NCI-H2081 treated with DMSO at 0.1 percent for 48 hours (cell line): Measurements from ENCODE around the gene RHOT2.
"Not testable (repeated sequence)": the region's sequence is repeated elsewhere in the genome, so short reads cannot be mapped to it uniquely, and the experiment has no call there.

Experiments used
- DNase-seq: peaks from one replicate; lab custom pipeline; 2025; lab: John Stamatoyannopoulos, UW

The RHOT2 gene

GRCh38 chr16:700684-701584 lies 33.0 kb downstream of the RHOT2 start:
- no peak for DNase-seq

GRCh38 chr16:702341-702740 lies 34.4 kb downstream of the RHOT2 start:
- no peak for DNase-seq

- DNase-seq: no peak
Observed at GRCh38 chr16:703406-703805, 35.5 kb downstream of the RHOT2 start.

GRCh38 chr16:704047-704446 lies 36.1 kb downstream of the RHOT2 start:
- DNase-seq: no peak

GRCh38 chr16:704552-705380 lies 36.8 kb downstream of the RHOT2 start:
- no peak for DNase-seq

GRCh38 chr16:705431-706188 lies 37.7 kb downstream of the RHOT2 start, which contains the start of gene FBXL16:
TSS of gene FBXL16 (minus strand) at chr16:705801. CDS start at chr16:697405, 8,396 bp downstream.
- no peak for DNase-seq

- DNase-seq: no peak
Observed at GRCh38 chr16:706189-707061, 38.5 kb downstream of the RHOT2 start.

GRCh38 chr16:707062-707538 lies 39.2 kb downstream of the RHOT2 start:
- no peak for DNase-seq

GRCh38 chr16:708019-708418 lies 40.1 kb downstream of the RHOT2 start:
- DNase-seq: no peak

GRCh38 chr16:708959-709358 lies 41.0 kb downstream of the RHOT2 start:
- no peak for DNase-seq

GRCh38 chr16:709566-710499 lies 41.9 kb downstream of the RHOT2 start:
- no peak for DNase-seq

GRCh38 chr16:710500-711075 lies 42.7 kb downstream of the RHOT2 start:
- no peak for DNase-seq

- DNase-seq: no peak
Observed at GRCh38 chr16:711084-711483, 43.2 kb downstream of the RHOT2 start.

- DNase-seq: no peak
Observed at GRCh38 chr16:711548-712320, 43.8 kb downstream of the RHOT2 start.

- DNase-seq: not testable (repeated sequence)
Observed at GRCh38 chr16:712740-713250, 44.9 kb downstream of the RHOT2 start.

GRCh38 chr16:714079-714478 lies 46.1 kb downstream of the RHOT2 start:
- DNase-seq: no peak

- no peak for DNase-seq
Observed at GRCh38 chr16:714558-715476, 46.9 kb downstream of the RHOT2 start, which contains the start of gene METRN. TSS of gene METRN (plus strand) at chr16:715118. CDS start at chr16:715290, 172 bp downstream.
